Activated CD8-positive, alpha-beta memory T cell treated with anti-CD3 and anti-CD28 coated beads, Interleukin-2, amount 50 U/mL, for 1 hour (primary cell): ENCODE measurements around the gene INAFM2.

Experiments
- DNase-seq: peaks from one replicate; pipeline ENCODE4 v3.0.0-alpha.2; 2020; ENCODE audit errors: extremely low read depth

Gene INAFM2

GRCh38 chr15:40306908-40307307, 16.6 kb upstream of the INAFM2 start:
- no peak for DNase-seq

- DNase-seq: peak; percentile 24
Measured at GRCh38 chr15:40307421-40308211, 15.9 kb upstream of the INAFM2 start, which contains the start of gene PLCB2. TSS of gene PLCB2 (minus strand) at chr15:40307935. CDS start at chr15:40307672, 263 bp downstream.

- no peak for DNase-seq
Measured at GRCh38 chr15:40309344-40309862, 14.1 kb upstream of the INAFM2 start.

GRCh38 chr15:40310001-40310959, 13.2 kb upstream of the INAFM2 start:
- DNase-seq: no peak

GRCh38 chr15:40310993-40311392, 12.5 kb upstream of the INAFM2 start:
- no peak for DNase-seq

- DNase-seq: no peak
Measured at GRCh38 chr15:40312370-40313158, 10.9 kb upstream of the INAFM2 start.

DNA sequence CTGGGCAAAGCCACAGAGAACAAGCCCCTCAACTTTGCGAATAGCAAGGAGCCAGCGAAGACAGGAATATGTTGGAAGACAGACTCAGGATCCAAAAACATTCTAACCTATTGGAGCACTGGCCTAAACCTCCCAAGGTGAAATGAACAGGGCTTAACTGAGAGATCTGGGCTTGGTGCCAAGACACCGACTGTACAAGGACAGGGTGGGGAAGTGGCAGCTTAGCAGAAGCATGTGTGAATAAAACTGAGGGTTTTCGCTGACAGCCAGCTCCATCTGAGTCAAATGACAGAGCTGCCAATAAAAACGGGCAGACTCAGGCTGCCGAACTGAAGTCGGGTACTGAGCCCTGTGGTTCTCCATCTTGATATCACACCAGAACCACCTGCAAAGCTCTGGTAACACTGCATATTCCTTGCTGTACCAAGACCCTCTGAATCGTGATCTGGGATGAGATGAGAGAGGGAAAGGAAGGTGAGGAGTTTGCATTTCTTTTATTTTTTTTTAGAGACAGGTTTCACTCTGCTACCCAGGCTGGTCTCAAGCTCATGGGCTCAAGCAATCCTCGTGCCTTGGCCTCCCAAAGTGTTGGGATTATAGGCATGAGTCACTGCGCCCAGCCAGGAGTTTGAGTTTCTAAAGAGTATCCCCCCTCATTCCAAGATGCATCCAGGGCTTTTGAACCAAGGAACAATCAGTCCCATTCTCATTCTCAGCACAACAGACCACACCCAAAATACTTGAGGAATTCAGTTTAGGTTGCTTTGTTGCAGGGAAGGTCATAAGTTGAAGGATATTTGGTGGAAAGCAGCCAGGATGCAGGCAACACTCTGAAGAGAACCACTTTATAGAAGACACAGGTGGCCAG, 9.7 kb upstream of the INAFM2 start:
- no peak for DNase-seq

DNA sequence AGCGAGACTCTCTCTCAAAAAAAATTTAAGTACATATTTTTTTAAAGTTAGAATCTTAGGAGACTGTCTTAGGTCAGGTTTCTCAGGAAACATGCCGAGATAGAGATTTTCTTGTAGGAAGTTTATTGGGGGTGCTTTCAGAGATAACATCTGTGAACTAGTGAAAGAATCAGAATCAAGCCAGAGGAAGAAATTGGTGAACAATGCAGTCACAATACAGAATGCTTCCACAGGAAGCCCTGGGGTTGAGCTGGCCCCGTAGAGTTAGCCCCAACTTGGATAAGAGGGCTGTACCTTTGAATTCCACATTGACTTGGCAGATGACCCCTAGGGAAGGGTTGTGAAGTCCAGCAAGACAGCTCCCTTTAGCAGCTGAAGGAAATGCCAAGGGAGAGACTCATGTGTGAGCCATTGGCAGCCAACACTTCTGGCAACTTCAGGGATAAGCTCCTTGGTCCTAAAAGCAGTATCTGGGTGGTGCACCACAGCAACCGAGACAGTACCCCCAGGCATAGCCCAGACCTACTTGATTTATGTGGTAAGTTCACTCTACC, 8.7 kb upstream of the INAFM2 start:
- no peak for DNase-seq

DNA sequence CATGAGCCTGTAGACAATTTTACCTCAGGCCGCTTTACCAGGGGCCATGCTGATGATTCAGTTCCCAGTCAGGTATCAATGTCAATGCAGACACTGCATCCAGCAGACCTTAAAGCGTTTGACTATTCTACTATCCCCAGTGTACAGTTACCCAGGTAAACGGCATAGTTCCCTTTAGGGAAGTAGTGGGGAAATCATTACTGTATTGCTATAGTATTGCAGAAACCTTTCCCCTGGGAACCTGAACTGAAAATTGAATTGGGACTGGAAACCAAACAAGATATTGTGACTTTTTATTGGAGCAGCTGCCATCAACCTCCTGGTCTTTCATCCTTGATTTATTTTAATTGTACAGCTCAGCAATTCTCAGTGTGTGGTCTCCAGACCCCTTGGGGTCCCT, 6.6 kb upstream of the INAFM2 start:
- DNase-seq: no peak

- no peak for DNase-seq
Measured at GRCh38 chr15:40317580-40317979, 5.9 kb upstream of the INAFM2 start.

GRCh38 chr15:40320409-40320808, 3.1 kb upstream of the INAFM2 start:
- DNase-seq: no peak

DNA sequence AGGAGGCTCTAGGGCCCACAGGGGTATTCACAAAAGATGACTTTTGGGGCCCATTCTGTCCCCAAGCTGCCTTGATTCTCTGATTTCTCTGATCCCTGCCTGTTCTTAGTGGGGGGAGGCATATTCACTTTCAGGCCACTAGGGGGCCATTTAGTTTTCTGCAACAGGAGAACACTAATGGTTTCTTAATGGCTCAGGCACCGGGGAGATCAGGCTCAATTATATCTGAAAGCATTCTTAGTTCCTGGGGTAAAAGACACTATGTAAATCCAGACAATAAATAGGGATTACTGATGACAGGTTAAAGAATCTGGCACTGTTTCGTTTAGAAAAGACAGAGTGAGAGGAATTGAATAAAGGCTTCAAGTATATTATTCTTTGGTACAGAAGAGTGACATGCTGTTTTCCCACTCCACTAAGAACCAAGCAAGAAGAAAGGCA, 2.5 kb upstream of the INAFM2 start:
- DNase-seq: no peak

- no peak for DNase-seq
Measured at GRCh38 chr15:40322531-40323238, 807 bp upstream of the INAFM2 start.

- no peak for DNase-seq
Measured at GRCh38 chr15:40323953-40324937, 753 bp downstream of the INAFM2 start.

DNA sequence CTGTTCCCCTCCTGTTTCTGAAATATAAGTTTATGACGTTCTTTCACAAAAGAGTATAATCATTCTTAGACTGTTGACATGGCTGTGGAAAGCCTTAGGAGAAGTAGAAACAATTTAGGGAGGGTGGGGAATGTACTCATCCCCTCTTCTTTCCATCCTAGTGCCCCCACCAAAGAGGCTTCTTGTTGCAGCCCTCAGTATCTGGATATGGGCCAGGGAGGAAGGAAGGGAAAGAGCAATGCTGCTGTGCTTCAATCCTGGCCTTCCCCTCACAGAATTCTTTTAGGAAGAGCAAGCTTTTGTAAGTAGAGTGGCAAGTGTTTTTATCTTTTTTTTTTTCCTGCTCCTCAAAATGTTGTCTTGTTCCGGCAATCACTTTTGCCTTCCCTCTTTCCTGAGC, 1.7 kb downstream of the INAFM2 start:
- no peak for DNase-seq

- no peak for DNase-seq
Measured at GRCh38 chr15:40325700-40326099, 2.2 kb downstream of the INAFM2 start.

GRCh38 chr15:40327457-40327856, 4.0 kb downstream of the INAFM2 start:
- DNase-seq: no peak

DNA sequence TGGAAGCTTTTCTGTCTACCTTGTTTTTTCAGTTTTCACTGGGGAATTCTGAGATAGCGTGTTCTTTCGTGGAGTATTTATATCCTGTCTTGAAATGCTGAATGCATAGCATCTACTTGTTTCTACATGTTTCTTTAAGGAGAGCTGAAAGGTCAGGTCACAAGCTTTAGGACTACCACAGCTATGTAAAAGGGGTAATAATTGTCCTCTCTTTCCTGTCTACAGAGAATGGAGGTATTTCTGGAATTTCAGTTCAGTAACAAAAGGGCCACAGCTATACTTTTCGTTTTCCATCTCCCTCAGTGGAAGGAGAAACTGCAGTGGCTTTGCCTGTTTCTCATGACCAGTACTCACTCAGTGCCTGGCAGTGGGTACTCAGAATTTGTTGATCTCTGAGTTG, 4.7 kb downstream of the INAFM2 start:
- DNase-seq: no peak
